Measurements from ENCODE around the gene PA2G4.

Gene PA2G4

DNA sequence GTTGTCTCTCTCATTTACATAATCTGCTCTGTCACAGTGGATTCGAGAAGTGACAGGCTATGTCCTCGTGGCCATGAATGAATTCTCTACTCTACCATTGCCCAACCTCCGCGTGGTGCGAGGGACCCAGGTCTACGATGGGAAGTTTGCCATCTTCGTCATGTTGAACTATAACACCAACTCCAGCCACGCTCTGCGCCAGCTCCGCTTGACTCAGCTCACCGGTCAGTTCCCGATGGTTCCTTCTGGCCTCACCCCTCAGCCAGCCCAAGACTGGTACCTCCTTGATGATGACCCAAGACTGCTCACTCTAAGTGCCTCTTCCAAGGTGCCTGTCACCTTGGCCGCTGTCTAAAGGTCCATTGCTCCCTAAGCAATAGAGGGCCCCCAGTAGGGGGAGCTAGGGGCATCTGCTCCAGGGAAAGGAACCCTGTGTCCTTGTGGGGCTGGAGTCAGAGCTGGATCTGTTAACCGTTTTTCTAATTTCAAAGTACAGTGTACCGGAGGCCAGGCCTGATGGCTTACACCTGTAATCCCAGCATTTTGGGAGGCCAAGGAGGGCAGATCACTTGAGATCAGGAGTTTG lies 19.3 kb upstream of the PA2G4 start:
- ATAC-seq (ENCODE audit: insufficient read depth, low read depth) (peak; percentile 60; the same call in 1 of the 3 replicates), DNase-seq (peak; percentile 41)
- peaks cover 10% of the 10 kb centered on the region for H3K4me1 ChIP-seq (ENCODE audit: insufficient read depth, low read length)
- H3K27me3 ChIP-seq (ENCODE audit: insufficient read depth, low read length, poor library complexity), result peaks cover 36% of the 10 kb centered on the region
- no peak overlapping the region for H3K9ac ChIP-seq (ENCODE audit: low read depth, low read length)
- H3K4me2 ChIP-seq (ENCODE audit: insufficient read depth, low read length), result no peak overlapping the region
- H3K27ac ChIP-seq (ENCODE audit: low read length), result no peak overlapping the region
- H4K20me1 ChIP-seq (ENCODE audit: insufficient read depth, low read length), result no peaks in the 10 kb centered on the region; the same call in 1 of the 2 replicates
- no peaks in the 10 kb centered on the region for H3K36me3 ChIP-seq (ENCODE audit: insufficient read depth, low read length)
- H3K4me3 ChIP-seq (ENCODE audit: low read depth in 1 of 2, low read length in 2 of 2), result no peak overlapping the region
- H3K9me3 ChIP-seq (ENCODE audit: insufficient read depth, low read length, severe bottlenecking), result no peaks in the 10 kb centered on the region
- H2AFZ ChIP-seq (ENCODE audit: low read depth, low read length), result no peak overlapping the region
- TF ChIP-seq, protein P1, sequence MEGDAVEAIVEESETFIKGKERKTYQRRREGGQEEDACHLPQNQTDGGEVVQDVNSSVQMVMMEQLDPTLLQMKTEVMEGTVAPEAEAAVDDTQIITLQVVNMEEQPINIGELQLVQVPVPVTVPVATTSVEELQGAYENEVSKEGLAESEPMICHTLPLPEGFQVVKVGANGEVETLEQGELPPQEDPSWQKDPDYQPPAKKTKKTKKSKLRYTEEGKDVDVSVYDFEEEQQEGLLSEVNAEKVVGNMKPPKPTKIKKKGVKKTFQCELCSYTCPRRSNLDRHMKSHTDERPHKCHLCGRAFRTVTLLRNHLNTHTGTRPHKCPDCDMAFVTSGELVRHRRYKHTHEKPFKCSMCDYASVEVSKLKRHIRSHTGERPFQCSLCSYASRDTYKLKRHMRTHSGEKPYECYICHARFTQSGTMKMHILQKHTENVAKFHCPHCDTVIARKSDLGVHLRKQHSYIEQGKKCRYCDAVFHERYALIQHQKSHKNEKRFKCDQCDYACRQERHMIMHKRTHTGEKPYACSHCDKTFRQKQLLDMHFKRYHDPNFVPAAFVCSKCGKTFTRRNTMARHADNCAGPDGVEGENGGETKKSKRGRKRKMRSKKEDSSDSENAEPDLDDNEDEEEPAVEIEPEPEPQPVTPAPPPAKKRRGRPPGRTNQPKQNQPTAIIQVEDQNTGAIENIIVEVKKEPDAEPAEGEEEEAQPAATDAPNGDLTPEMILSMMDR (IDR thresholded peaks at IDR 0.05; ENCODE audit: borderline replicate concordance, extremely low read depth, low read length, poor library complexity, severe bottlenecking), result peak; percentile 64
- no peak for TF ChIP-seq EZH2 (IDR thresholded peaks at IDR 0.05; ENCODE audit: borderline replicate concordance, low read depth, low read length, severe bottlenecking)
- no peaks in the 10 kb centered on the region for H3K79me2 ChIP-seq (ENCODE audit: insufficient read depth, low read length)

DNA sequence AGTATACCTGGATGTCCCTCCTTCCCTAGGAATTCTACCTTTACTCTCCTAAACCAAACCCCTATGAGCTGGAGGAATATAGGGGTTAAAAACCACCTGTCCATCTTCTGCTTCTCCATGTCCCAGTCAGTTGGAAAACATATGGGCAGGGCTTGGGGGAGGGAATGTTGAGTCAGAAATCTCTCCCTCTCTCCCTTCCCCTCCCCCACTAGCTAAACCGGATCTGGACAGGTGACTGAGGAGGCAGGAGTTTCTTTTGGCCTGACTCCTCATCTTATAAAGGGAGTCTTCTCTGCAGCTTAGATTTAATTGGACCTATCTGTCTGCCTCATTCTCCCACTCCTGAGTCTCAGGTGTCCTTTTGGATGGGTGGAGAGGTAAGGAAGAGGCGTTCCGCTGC lies 18.3 kb upstream of the PA2G4 start:
- no peak overlapping the region for H3K27ac ChIP-seq (ENCODE audit: low read length)

DNA sequence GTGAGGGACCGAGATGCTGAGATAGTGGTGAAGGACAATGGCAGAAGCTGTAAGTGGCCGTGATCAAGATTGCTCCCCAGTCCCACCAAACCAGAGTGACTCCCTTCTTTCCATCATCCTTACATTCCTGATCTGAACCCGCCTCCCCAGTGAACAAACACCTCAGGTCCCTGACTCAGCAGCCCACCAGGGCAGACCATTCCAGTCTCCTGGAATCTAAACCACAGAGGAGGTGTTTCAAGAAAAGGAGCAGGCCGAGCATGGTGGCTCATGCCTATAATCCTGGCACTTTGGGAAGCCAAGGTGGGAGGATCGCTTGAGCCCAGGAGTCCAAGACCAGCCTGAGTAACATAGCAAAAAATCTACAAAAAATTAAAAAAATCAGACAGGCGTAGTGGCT lies 17.8 kb upstream of the PA2G4 start:
- peaks cover 20% of the 10 kb centered on the region for H3K27me3 ChIP-seq (ENCODE audit: insufficient read depth, low read length, poor library complexity)
- no peaks in the 10 kb centered on the region for H3K9me3 ChIP-seq (ENCODE audit: insufficient read depth, low read length, severe bottlenecking)
- no peak overlapping the region for H3K9ac ChIP-seq (ENCODE audit: low read depth, low read length)
- H2AFZ ChIP-seq (ENCODE audit: low read depth, low read length), result no peak overlapping the region
- no peaks in the 10 kb centered on the region for H3K36me3 ChIP-seq (ENCODE audit: insufficient read depth, low read length)
- DNase-seq (no peak), ATAC-seq (ENCODE audit: insufficient read depth, low read depth) (no peak)
- H3K79me2 ChIP-seq (ENCODE audit: insufficient read depth, low read length), result no peaks in the 10 kb centered on the region
- TF ChIP-seq, protein P1 (IDR thresholded peaks at IDR 0.05; ENCODE audit: borderline replicate concordance, extremely low read depth, low read length, poor library complexity, severe bottlenecking), result no peak
- TF ChIP-seq EZH2 (IDR thresholded peaks at IDR 0.05; ENCODE audit: borderline replicate concordance, low read depth, low read length, severe bottlenecking), result no peak
- no peaks in the 10 kb centered on the region for H4K20me1 ChIP-seq (ENCODE audit: insufficient read depth, low read length)
- H3K4me1 ChIP-seq (ENCODE audit: insufficient read depth, low read length), result no peaks in the 10 kb centered on the region
- no peak overlapping the region for H3K27ac ChIP-seq (ENCODE audit: low read length)
- H3K4me3 ChIP-seq (ENCODE audit: low read depth in 1 of 2, low read length in 2 of 2), result no peak overlapping the region
- H3K4me2 ChIP-seq (ENCODE audit: insufficient read depth, low read length), result no peak overlapping the region

More for the DNA sequence above, 18.3 kb upstream of the PA2G4 start:
- Histone ChIP-seq H3K4me3 (ENCODE audit: low read depth in 1 of 2, low read length in 2 of 2) (no peak overlapping the region), H3K4me2 (ENCODE audit: insufficient read depth, low read length) (no peak overlapping the region), H3K9me3 (ENCODE audit: insufficient read depth, low read length, severe bottlenecking) (no peaks in the 10 kb centered on the region), H3K9ac (ENCODE audit: low read depth, low read length) (no peak overlapping the region), H3K36me3 (ENCODE audit: insufficient read depth, low read length) (no peaks in the 10 kb centered on the region), H3K4me1 (ENCODE audit: insufficient read depth, low read length) (no peaks in the 10 kb centered on the region), H3K79me2 (ENCODE audit: insufficient read depth, low read length) (no peaks in the 10 kb centered on the region), H4K20me1 (ENCODE audit: insufficient read depth, low read length) (no peaks in the 10 kb centered on the region), H3K27me3 (ENCODE audit: insufficient read depth, low read length, poor library complexity) (peaks cover 25% of the 10 kb centered on the region), H2AFZ (ENCODE audit: low read depth, low read length) (no peak overlapping the region)
- ATAC-seq (ENCODE audit: insufficient read depth, low read depth) (no peak), DNase-seq (no peak)
- TF ChIP-seq, protein P1 (IDR thresholded peaks at IDR 0.05; ENCODE audit: borderline replicate concordance, extremely low read depth, low read length, poor library complexity, severe bottlenecking), result no peak
- TF ChIP-seq EZH2 (IDR thresholded peaks at IDR 0.05; ENCODE audit: borderline replicate concordance, low read depth, low read length, severe bottlenecking), result no peak
